ENCODE measurements around the gene EPB41L1.
"Not testable (repeated sequence)": the region's sequence is repeated elsewhere in the genome, so short reads cannot be mapped to it uniquely, and the experiment has no call there.

The EPB41L1 gene

GRCh38 chr20:36126836-36127527 is 27.6 kb upstream of the EPB41L1 start:
- no peak for DNase-seq

- no peak for DNase-seq
Observed at GRCh38 chr20:36128463-36129159, 25.9 kb upstream of the EPB41L1 start.

GRCh38 chr20:36129160-36129543 is 25.4 kb upstream of the EPB41L1 start:
- no peak for DNase-seq

- no peak for DNase-seq
Observed at GRCh38 chr20:36130390-36130789, 24.1 kb upstream of the EPB41L1 start.

GRCh38 chr20:36132802-36133211 is 21.7 kb upstream of the EPB41L1 start:
- no peak for DNase-seq

GRCh38 chr20:36133821-36134220 is 20.7 kb upstream of the EPB41L1 start:
- no peak for DNase-seq

GRCh38 chr20:36135159-36135558 is 19.4 kb upstream of the EPB41L1 start:
- DNase-seq: no peak

GRCh38 chr20:36135821-36136220 is 18.7 kb upstream of the EPB41L1 start:
- DNase-seq: no peak

GRCh38 chr20:36137313-36137712 is 17.2 kb upstream of the EPB41L1 start:
- DNase-seq: not testable (repeated sequence)

GRCh38 chr20:36141310-36141709 is 13.2 kb upstream of the EPB41L1 start:
- no peak for DNase-seq

- no peak for DNase-seq
Observed at GRCh38 chr20:36144336-36144735, 10.2 kb upstream of the EPB41L1 start.

GRCh38 chr20:36145877-36146707 is 8.4 kb upstream of the EPB41L1 start:
- DNase-seq: peak; percentile 20

- no peak for DNase-seq
Observed at GRCh38 chr20:36147690-36148089, 6.8 kb upstream of the EPB41L1 start.

- DNase-seq: no peak
Observed at GRCh38 chr20:36148439-36148838, 6.1 kb upstream of the EPB41L1 start.

- no peak for DNase-seq
Observed at GRCh38 chr20:36149012-36149411, 5.5 kb upstream of the EPB41L1 start.

GRCh38 chr20:36149469-36149868 is 5.1 kb upstream of the EPB41L1 start:
- DNase-seq: no peak

GRCh38 chr20:36150489-36150846 is 4.1 kb upstream of the EPB41L1 start:
- no peak for DNase-seq

- DNase-seq: no peak
Observed at GRCh38 chr20:36150847-36151539, 3.5 kb upstream of the EPB41L1 start.

GRCh38 chr20:36152261-36152660 is 2.3 kb upstream of the EPB41L1 start:
- DNase-seq: peak; percentile 67

- DNase-seq: no peak
Observed at GRCh38 chr20:36153204-36153603, 1.3 kb upstream of the EPB41L1 start.

- DNase-seq: peak; percentile 75
Observed at GRCh38 chr20:36153736-36154699, 522 bp upstream of the EPB41L1 start.

GRCh38 chr20:36155629-36155971 is 1.1 kb downstream of the EPB41L1 start:
- no peak for DNase-seq

Data from NCI-H2171 (cell line).